T-helper 2 cell treated with Interferon-gamma antibody and Interleukin-4, amounts not matched to agents 100 ng/mL and 5 ng/mL, for 36 hours (primary cell): ENCODE measurements around the gene STPG1. TPM values are rescaled to one million over a fixed set of nuclear protein-coding genes. Genes with fewer than 3 reads are reported as not detected.

ENCODE experiments used
- intact Hi-C: fragments of 100-400 bp; cut with micrococcal nuclease; formaldehyde crosslinking; loops from one replicate; pipeline ENCODE4 v1.15.1; 2023
- total RNA-seq: library from RNA; stranded (reverse); gene quantifications from 2 replicates; pipeline ENCODE4 v1.2.3, GENCODE V29; 2022

The STPG1 gene
- total RNA-seq, 1 donor from 2014 or later = 7.1 TPM

DNA sequence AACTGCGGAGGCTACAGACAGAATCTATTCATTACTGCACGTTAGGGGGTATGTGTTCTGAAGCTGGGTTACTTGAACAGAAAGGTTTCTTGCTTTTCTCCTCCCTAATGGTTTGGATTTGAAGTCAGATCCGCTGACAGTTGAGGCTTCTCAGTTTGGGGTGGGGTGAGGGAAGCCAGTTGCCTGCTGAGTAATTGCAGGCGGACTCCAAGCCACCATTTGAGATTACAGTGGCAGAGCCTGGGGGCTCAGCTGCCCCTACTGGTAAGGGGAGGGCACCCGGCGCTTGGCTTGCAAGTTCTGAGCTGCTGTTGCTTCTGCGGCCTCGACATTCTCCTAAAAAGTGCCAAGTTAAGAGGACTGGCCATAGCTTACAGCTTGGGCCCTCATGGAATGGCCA is 92.5 kb downstream of the STPG1 start:
- intact Hi-C loops = loop anchor here (5.0 kb wide), 2 partner anchors 61 to 119 kb away; no protein-coding TSS in a partner anchor

DNA sequence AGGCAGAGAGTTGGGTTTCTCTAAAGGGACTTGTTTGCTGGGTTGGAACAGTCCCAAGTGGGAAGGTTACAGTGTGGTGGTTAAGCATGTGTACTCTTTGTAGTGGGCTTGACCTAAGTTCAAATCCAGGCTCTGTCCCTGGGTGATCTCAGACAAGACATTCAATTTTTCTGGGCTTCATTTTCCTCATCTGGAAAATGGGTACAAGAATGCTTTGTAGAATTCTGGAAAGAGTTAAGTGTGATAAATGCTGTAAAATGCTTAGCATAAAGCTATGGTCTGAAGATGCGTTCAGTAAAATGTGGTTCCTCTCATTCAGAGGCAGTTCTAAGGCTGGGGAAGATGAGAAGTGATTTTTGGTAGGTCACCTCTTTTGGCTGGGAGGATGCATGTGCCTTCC is 93.6 kb downstream of the STPG1 start:
- intact Hi-C loops = loop anchor here (5.0 kb wide), 2 partner anchors 62 to 118 kb away; no protein-coding TSS in a partner anchor

DNA sequence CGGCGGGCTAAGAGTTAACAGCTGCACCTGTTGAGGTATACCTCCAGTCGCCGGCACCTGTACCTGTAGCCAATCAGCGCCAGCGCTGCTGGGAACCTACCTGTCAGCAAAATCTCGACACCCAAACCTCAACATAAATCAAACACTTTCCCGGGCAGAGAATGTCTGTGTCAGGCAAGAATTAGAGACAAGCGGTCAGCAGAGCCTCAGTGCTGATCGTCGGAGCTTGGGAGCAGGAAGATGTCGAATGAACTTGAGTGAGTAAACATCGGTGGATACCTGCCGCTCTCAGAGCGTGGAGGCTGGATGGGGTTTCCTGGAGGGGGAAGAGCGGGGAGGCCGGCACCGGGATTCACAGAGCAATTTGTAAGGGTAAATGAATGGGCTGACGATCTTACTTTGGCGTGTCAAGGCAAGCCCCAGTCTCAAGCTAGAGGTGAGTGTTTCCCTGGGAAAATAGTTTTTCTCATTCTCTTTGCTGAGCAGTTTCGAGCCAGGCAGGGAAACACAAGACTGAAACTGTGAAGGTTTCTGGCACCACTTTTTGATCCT is 94.2 kb downstream of the STPG1 start, which contains the start of gene GRHL3:
Gene GRHL3, plus strand, starts transcription at position 46 of the 552 bp plus-strand sequence. Its CDS starts 195 bp downstream, at position 241.
- intact Hi-C loops = no loop called here

- intact Hi-C loops = no loop called here
These were observed 94.8 kb downstream of the STPG1 start for GRCh38 chr1:24318615-24319311.

- intact Hi-C loops = no loop called here
These were observed 95.5 kb downstream of the STPG1 start for GRCh38 chr1:24317956-24318614.

DNA sequence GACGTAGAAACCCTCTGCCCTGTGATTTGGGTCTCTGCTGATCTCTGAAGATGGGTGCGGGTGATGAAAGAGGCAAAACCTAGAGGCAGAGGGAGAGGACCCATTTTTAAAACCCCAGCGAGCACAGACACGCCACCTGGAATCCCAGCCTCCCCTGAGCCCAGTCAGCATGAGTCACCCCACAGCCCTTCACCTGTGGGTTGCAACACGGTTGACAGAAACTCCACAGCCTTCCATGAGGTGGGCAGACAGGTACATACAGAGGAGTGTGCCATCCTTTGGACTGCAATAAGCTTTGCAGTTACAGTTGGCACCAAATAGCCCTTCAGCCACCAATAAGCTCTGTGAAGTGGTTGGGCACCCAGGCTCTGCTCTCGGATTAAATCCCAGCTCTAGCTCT is 96.5 kb downstream of the STPG1 start:
- intact Hi-C loops = no loop called here

GRCh38 chr1:24316645-24317044 is 96.9 kb downstream of the STPG1 start:
- intact Hi-C loops = no loop called here

GRCh38 chr1:24315391-24315790 is 98.2 kb downstream of the STPG1 start:
- intact Hi-C loops = no loop called here

DNA sequence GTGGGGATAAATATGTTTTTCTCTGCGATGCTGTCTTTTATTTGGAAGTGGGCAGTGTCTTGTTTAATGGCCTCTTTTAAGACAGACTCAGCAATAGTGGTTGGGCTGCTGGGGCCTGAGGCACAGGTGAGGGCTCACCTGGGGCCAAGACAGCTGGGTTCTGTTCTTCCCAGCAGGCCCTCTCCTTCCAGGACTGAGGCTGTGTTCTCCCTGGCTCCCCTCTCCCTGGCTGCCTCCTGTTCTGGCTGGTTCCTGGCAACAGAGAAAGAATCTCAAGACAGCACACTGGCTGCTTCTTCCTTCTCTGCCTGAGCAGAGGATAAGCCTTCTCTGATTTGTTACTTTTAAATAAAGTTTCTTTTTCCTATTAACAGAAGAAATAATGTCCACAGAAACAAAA is 101.8 kb downstream of the STPG1 start:
- intact Hi-C loops = no loop called here

GRCh38 chr1:24311234-24311633 is 102.3 kb downstream of the STPG1 start:
- intact Hi-C loops = no loop called here

DNA sequence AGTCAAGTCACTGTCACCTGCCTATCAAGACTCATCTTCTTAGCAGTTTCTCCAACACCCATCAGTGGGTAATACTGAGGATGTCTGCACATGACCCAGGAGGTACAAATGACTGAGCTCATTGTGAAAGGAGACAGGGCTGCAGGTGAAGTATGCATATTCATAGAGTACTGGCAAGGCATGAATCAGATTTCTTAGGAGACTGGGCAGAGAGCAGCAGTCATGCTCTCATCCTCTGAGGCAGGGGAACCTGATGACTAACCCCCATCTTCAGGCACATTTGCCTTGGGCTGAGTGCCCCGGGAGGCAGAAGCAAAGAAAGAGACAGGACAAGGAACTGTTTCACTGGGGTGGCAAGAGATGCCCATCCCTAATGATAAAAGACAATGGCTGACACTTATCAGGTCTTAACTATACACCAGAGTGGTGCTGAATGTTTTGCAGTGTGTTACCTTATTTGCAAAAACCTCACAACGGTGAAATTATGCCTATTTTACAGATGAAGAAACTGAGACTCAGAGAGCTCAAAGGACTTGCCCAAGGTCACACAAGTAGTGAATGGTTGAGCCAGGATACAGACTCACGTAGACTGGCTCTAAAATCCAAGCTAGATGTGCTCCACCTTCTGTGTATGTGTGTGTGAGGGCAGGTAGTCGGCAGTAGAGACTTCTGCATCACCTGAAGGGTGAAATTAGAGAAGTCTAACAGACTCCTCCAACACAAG is 103.7 kb downstream of the STPG1 start:
- intact Hi-C loops = no loop called here

DNA sequence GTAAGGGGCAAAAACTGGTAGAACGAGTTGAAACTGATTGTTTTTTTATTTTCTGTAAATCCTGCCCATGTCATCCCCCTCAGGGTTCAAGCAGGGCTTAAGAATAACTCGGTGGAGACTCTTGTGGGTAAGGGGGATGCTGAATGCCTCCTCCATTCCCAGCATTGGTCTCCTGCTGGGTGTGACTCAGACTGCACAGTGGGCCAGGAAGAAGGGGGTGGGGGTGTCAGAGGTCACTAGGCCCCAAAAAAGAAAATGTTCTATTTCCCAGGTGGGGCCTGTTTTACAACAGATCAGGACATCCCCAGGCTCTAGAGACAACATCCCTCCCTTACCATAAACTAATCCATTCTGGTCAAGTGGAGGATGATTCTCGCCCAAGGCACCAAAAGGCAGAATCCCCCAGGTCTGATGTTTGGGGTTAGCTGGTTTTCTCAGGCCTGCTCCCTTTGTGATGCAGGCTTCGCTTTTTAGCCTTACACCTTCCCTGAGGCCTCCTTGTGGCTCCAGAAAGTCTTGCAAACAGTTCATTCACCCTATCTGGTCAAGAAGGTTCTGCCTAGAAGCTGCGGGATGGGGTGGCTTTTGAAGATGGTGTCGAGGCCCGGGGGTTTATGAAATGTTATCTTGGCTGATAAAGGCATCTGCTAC is 105.1 kb downstream of the STPG1 start:
- intact Hi-C loops = no loop called here

Other genes with a start within 250 kb of the STPG1 start
- 2.5 and 2.7 TPM in 2 replicates for gene IFNLR1, start 226.5 kb downstream of the STPG1 start, total RNA-seq
- not detected in 2 replicates for gene GRHL3, start 94.4 kb downstream of the STPG1 start, total RNA-seq
- 31.6 and 33.0 TPM in 2 replicates for gene NIPAL3, start 2.0 kb upstream of the STPG1 start, total RNA-seq
- 61.0 and 61.1 TPM in 2 replicates for gene RCAN3, start 89.1 kb upstream of the STPG1 start, total RNA-seq
- gene NCMAP, start 142.3 kb upstream of the STPG1 start, total RNA-seq = not detected in 2 replicates
- 202 and 213 TPM in 2 replicates for gene SRRM1, start 229.5 kb upstream of the STPG1 start, total RNA-seq